HG03378 (cell line): ENCODE measurements around the gene OR2M4.
A peak's percentile ranks its signal among the peaks of the same experiment; 100 is the strongest.
"Not testable (repeated sequence)": the region's sequence is repeated elsewhere in the genome, so short reads cannot be mapped to it uniquely, and the experiment has no call there.

ENCODE experiments used
- ATAC-seq: cut with Tn5 transposase; IDR thresholded peaks from one replicate; pipeline ENCODE4 v1.9.1; 2021; ENCODE audit warnings: mild to moderate bottlenecking, moderate library complexity; ENCODE audit not compliant: unreplicated experiment

The OR2M4 gene, protein sequence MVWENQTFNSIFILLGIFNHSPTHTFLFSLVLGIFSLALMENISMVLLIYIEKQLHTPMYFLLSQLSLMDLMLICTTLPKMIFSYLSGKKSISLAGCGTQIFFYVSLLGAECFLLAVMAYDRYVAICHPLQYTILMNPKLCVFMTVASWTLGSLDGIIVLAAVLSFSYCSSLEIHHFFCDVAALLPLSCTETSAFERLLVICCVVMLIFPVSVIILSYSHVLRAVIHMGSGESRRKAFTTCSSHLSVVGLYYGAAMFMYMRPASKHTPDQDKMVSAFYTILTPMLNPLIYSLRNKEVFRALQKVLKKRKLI

DNA sequence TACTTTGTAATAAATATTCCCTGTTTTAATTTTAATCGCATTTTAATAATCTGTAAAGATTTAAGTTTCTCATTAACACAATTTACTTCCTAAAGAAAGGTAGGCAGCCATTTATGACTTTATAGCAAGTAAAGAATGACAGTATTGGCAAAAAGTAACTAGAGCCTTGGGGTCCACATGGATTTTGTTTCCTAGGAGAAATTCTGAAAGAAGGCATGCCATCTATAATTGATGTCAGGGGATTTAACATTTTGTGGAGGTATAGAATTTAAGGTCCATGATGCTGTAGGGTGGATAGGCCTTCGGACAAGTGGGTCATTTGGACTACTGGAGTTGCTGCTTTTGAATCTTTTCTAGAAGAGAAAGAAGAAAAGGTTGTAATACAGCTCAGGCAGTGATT lies at the start of gene OR2M4:
OR2M4 (plus strand) TSS at position 301 of the 400 bp plus-strand sequence. CDS start 7,512 bp downstream, outside the sequence.
- no peak for ATAC-seq

DNA sequence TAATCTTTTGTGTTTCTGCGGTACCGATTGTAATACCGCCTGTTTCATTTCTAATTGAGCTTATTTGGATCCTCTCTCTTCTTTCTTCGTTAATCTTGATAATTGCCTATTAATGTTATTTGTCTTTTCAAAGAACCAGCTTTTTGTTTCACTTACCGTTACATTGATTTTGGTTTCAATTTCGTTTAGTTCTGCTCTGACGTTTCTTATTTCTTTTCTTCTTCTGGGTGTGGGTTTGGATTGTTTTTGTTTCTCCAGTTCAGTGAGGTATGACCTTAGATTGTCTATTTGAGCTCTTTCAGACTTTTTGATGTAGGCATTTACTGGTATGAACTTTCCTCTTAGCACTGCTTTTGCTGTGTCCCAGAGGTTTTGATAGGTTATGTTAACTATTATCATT lies 47.2 kb upstream of the OR2M4 start:
- no peak for ATAC-seq

DNA sequence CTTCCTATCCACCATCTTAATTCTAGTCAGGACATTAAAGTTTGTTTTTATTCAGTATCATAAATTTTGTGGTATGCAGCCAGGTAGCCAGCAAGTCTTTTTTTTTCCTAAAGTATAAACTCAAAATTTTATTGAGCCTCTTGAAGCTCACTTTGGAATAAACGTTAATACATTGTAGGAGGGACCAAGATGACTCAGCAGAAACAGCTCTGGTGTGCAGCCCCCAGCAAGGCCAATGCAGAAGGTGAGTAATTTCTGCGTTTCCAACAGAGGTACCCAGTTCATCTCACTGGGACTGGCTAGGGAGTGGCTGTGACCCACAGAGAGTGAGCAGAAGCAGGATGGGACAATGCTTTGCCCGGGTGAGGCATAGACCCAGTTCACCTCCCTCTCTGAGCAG lies 43.9 kb upstream of the OR2M4 start:
- no peak for ATAC-seq

DNA sequence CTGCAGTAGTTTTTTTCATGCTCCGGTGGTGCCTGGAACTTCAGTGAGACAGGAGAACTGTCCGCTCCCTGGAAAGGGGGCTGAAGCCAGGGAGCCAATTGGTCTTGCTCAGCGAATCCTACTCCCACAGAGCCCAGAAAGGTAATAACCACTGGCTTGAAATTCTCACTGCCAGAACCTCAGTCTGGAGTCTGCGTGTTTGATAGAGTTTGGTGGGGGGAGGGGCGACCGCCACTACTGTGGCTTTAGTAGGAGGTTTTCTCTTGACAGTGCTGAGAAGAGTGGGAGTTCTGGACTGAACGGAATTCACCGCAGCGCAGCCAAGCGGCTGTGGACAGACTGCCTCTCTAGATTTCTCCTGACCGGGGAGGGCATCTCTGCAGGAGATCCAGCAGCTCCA lies 42.2 kb upstream of the OR2M4 start:
- ATAC-seq: no peak

DNA sequence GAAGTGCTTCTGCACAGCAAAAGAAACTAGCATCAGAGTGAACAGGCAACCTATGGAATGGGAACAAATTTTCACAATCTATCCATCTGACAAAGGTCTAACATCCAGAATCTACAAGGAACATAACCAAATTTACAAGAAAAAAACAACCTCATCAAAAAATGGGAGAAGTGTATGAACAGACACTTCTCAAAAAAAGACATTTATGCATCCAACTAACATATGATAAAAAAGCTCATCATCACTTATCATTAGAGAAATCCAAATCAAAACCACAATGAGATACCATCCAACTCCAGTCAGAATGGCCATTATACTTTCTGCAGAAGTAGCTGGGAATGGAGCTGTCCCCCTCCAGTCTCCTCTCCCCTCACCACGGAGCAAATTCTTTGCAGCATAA lies 37.1 kb upstream of the OR2M4 start:
- ATAC-seq: no peak

DNA sequence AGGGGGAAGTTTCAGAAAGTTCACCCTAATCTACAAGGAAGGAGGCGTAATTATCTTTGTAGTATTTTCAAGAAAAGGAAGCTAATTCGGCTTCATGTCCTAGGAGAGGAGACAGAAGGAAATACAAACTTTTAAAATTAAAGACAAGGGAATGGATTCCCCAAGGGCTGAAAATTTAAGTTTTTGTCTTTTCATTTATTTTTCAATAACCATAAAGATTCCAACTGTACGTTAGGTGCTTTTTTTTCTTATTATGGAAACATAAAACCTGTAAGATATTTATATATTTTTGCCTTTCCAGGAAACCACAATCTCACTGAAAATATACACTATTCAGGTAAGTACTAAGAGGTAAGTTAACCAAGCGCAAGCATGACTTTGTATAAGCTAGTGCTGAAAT lies 34.3 kb upstream of the OR2M4 start, which contains the start of gene OR2M3:
OR2M3 (plus strand) TSS at position 301 of the 400 bp plus-strand sequence. CDS start 5,803 bp downstream, outside the sequence.
- ATAC-seq: no peak

DNA sequence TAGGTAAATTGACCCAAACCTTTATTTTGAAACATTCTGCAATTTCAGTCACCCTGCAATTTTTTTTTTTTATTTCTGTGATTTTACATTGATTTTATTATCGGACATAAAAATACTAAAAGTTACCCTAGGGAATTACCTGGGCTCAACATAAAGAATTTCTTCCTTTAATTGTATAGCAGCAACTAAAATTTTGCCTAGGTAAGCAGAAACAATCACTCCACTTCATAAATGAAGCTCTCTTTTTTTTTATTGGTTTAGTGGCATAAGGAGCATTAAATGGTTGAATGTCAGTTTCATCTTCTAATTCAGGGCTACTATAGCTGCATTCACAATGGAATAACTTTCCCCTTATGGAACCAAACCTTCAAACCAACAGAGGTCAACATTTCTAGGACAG lies 15.3 kb upstream of the OR2M4 start:
- no peak for ATAC-seq

DNA sequence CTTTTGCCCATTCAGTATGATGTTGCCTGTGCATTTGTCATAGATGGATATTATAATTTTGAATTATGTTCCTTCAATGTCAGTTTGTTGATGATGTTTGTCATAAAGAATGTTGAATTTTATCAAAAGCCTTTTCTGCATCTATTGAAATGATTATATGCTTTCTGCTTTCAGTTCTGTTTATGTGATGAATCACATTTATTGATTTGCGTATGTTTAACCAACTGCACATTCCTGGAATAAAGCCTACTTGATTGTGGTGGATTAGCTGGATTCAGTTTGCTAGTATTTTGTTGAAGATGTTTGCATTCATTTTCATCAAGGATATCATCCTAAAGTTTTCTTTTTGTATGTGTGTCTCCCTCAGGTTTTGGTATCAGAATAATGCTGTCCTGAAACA lies 5.7 kb upstream of the OR2M4 start:
- ATAC-seq: no peak

DNA sequence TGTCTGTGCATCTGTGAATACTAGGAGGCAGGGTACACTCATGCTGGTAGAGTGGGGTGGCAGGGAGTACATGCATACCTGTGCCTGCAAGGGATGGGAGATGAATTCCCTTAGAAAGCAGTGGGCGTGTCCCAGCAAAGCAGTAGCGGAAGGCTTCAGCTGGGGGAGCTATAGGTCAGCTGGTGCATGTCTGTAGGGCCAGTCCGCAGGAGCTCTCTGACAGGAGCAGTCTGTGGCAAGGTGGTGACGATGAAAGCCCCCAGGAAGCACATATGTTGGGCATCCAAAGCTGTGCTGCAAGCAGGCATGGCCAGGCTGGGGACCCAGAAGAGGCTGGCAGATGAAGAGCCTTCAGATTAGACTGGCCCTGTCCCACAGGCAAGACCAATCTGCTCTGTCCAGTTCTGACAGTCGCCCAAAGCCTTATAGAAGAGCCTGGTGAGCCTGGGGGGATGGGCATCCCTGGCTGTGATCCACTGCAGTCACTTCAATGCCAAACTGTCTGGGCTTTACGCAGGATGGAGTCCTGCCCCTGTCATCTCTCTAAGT lies 1.8 kb upstream of the OR2M4 start:
- no peak for ATAC-seq

DNA sequence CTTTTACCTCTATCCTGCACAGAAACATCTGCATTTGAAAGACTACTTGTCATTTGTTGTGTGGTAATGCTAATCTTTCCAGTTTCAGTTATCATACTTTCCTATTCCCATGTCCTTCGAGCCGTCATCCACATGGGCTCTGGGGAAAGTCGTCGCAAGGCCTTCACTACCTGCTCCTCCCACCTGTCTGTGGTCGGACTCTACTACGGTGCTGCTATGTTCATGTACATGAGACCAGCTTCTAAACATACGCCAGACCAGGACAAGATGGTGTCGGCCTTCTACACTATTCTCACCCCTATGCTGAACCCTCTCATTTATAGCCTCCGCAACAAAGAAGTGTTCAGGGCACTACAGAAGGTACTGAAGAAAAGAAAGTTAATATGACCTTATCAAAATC lies 8.3 kb downstream of the OR2M4 start:
- no peak for ATAC-seq

DNA sequence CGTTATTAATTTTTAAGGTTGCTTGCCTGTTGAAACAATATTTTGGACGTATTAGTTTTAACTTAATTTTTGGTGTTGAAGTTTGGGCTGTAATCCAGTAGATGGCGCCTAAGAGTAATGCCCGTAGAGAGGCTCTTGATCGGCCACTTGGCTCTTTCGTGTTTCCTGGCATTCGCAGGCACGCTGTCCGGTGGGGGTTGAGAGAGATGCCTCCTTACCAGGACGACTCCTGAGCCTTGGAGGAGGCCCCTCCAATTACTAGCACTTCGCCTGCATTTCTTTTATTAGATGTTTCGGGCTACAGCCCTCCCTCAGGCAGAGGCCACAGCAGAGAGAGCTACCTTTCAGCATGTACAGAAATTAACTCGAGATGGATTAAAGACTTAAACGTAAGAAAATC lies 12.0 kb downstream of the OR2M4 start:
- peak; percentile 90 for ATAC-seq

DNA sequence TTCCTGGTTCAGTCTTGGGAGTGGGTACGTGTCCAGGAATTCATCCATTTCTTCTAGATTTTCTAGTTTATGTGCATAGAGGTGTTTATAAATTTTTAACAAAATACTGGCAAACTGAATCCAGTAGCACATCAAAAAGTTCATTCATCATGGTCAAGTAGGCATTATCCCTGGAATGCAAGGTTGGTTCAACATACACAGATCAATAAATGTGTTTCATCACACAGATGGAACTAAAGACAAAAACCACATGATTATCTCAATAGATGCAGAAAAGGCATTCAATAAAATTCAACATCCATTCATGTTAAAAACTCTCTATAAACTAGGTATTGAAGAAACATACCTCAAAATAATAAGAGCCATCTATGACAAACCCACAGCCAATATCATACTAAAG lies 28.1 kb downstream of the OR2M4 start:
- ATAC-seq: not testable (repeated sequence)

DNA sequence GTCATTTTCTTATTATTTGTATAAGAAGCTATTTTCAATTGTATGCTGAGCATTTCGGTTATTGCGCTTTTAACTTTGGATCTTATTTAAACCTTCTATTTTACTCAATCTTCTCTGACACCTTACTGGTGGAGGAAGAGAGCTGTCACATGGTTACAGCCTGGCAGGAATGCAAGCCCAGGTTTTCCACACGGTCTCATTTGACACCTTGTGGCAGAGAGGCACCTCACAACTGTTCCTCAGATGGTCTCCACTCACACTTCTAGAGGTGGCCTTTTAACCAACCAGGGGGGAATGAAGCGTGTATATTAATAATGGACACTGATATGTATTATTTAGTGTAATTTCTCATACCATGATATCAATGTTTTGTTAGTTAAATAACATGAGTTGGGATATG lies 37.0 kb downstream of the OR2M4 start:
- ATAC-seq: no peak

DNA sequence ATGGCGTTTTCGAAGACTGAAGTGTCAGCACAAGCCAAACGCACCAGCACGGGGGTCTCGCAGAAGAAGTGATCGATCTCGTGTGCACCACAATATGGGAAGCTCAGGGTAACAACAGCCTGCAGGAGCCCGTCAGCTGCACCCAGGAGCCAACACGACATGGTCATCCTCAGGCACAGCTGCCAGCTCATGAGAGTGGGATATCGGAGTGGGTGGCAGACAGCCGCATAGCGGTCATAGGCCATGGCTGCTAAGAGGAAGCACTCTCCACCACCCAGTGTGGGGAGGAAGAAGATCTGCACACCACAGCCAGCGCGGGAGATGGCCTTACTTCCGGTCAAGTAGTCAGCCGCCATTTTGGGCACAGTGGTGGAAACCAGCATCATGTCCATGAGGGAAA lies 42.0 kb downstream of the OR2M4 start:
- ATAC-seq: not testable (repeated sequence)

DNA sequence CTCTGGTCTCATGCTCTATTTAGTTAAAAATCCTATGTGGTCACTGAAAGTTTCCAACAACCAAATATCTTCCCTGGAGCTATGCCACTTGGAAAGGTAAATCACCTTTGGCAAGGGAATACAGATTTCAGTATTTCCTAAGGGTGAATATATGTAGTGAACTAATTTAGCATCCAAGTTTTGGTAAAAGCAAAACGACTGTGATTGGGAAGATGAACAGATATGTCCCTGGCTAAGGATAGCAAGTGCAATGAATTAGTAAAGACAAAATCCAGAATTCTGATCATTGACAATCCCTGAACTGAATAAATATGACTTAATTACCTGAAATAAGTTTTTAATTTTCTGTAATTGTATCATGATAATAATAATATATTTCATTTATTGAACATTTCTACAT lies 46.7 kb downstream of the OR2M4 start, which contains the start of gene OR2T33:
OR2T33 (minus strand) TSS at position 101 of the 400 bp plus-strand sequence. CDS start 4,162 bp downstream, outside the sequence.
- ATAC-seq: no peak

DNA sequence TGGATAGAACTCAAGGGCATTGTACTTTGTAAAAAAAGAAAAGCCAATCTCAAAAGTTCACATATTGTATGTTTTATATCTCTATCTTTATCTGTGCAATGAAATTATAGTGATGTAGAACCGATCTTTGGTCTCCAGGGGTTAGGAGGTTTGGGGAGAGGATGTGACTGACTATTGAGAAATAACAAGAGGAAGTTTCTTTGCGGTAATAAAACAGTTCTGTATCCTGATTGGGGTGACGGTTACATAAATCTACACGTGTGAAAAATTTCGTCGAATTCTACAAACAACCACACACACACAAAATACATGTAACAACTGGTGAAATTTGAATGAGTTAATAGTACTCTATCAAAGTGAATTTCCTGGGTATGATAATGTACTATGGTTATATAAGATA lies 57.2 kb downstream of the OR2M4 start:
- no peak for ATAC-seq
